Activated T-helper 1 cell treated with anti-CD3 and anti-CD28 coated beads, Interleukin-12 subunit alpha, Interleukin-12 subunit beta, Interleukin-2, Interleukin-4 antibody, amounts not matched to agents 30 ng/mL and 10 ng/mL and 1 ng/mL, durations not matched to agents 14 hours and 24 hours and 36 hours (primary cell): ENCODE data around the gene DHX8. TPM values are rescaled to one million over a fixed set of nuclear protein-coding genes. Genes with fewer than 3 reads are reported as not detected.

Experiments used
- DNase-seq: peaks from one replicate; pipeline ENCODE4 v3.0.0; 2021; ENCODE audit warnings: low spot score
- H3K27ac Mint-ChIP-seq: one replicate; pipeline ENCODE4 v1.8.0; 2021; ENCODE audit warnings: mild to moderate bottlenecking, mixed read lengths
- H3K27me3 Mint-ChIP-seq: one replicate; pipeline ENCODE4 v1.8.0; 2022; ENCODE audit warnings: mild to moderate bottlenecking, moderate library complexity, mixed read lengths; ENCODE audit not compliant: insufficient read depth
- H3K36me3 Mint-ChIP-seq: one replicate; pipeline ENCODE4 v1.8.0; 2021; ENCODE audit warnings: low read depth, mixed read lengths
- H3K4me1 Mint-ChIP-seq: one replicate; pipeline ENCODE4 v1.8.0; 2021; ENCODE audit warnings: low read depth, mixed read lengths
- H3K4me3 Mint-ChIP-seq: one replicate; pipeline ENCODE4 v1.8.0; 2021; ENCODE audit warnings: mild to moderate bottlenecking, moderate library complexity, mixed read lengths
- H3K9me3 Mint-ChIP-seq: one replicate; pipeline ENCODE4 v1.8.0; 2021; ENCODE audit warnings: mixed read lengths
- intact Hi-C: fragments of 100-400 bp; cut with micrococcal nuclease; formaldehyde crosslinking; loops from one replicate; pipeline ENCODE4 v1.15.1; 2024
- total RNA-seq: library from RNA; stranded (reverse); gene quantifications from 2 replicates; pipeline ENCODE4 v1.2.3, GENCODE V29; 2022

Gene DHX8
- total RNA-seq, 1 donor from 2014 or later = 57.0 TPM

DNA sequence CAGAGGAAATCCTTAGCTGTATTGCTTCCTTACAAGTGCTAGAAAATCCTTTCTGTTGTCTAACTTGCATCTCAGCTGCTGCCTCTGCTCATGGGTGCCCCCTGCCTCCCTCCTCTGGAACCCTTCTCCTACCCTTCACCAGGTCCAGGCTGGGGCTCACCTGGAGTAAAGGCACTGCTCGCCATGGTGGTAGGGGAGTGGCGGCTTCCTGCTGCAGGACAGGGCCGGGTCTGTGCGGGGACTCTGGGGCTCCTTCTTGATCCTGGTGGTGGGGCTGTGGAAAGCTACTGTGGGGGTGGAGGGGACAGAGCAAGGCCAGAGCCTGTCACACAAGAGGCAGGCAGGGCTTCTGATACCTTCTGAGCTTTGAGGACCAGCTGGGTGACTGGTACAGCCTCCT is 49.9 kb downstream of the DHX8 start:
- intact Hi-C loops = no loop called here
- no peak overlapping the region for H3K27ac Mint-ChIP-seq
- no peak for DNase-seq
- no peaks in the 10 kb centered on the region for H3K9me3 Mint-ChIP-seq
- no peaks in the 10 kb centered on the region for H3K36me3 Mint-ChIP-seq
- peaks cover 10% of the 10 kb centered on the region for H3K4me1 Mint-ChIP-seq
- no peaks in the 10 kb centered on the region for H3K27me3 Mint-ChIP-seq
- H3K4me3 Mint-ChIP-seq = no peak overlapping the region

- Mint-ChIP-seq H3K9me3 (no peaks in the 10 kb centered on the region), H3K4me3 (no peak overlapping the region), H3K27ac (no peak overlapping the region), H3K27me3 (no peaks in the 10 kb centered on the region), H3K4me1 (peaks cover 10% of the 10 kb centered on the region), H3K36me3 (no peaks in the 10 kb centered on the region)
- intact Hi-C loops = no loop called here
- DNase-seq = no peak
These were observed 51.1 kb downstream of the DHX8 start for GRCh38 chr17:43534909-43535308.

- no peak for DNase-seq
- peaks cover 2% of the 10 kb centered on the region for H3K27me3 Mint-ChIP-seq
- no peak overlapping the region for H3K27ac Mint-ChIP-seq
- no peaks in the 10 kb centered on the region for H3K9me3 Mint-ChIP-seq
- no peak overlapping the region for H3K4me3 Mint-ChIP-seq
- intact Hi-C loops = no loop called here
- no peaks in the 10 kb centered on the region for H3K36me3 Mint-ChIP-seq
- H3K4me1 Mint-ChIP-seq = peaks cover 10% of the 10 kb centered on the region
These were observed 52.6 kb downstream of the DHX8 start for GRCh38 chr17:43536236-43536992.

- peaks cover 14% of the 10 kb centered on the region for H3K4me1 Mint-ChIP-seq
- H3K27me3 Mint-ChIP-seq = peaks cover 34% of the 10 kb centered on the region
- no peak overlapping the region for H3K27ac Mint-ChIP-seq
- no peaks in the 10 kb centered on the region for H3K9me3 Mint-ChIP-seq
- peaks cover 2% of the 10 kb centered on the region for H3K36me3 Mint-ChIP-seq
- intact Hi-C loops = no loop called here
- no peak for DNase-seq
- H3K4me3 Mint-ChIP-seq = no peak overlapping the region
These were observed 57.3 kb downstream of the DHX8 start for GRCh38 chr17:43540821-43541674.

DNA sequence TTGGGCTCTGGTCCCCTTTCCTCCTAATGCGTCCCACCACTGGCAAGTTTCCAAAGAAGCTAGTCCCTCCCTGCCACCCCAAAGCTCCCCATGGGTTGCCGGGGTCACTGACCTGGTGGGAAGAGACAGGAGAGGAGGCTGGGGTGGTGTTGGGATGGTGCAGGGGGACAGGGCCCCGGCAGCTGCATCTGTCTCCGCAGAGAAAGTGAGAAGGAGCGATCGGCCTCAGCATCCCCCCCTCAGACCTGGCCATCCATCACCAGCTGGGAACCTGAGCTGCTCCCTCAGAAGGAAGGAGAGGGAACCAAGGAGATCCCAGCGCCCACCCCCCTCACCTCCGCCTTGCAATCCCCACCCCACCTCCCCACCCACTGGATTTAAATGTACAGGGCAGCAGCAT is 59.1 kb downstream of the DHX8 start:
- no peak overlapping the region for H3K4me3 Mint-ChIP-seq

DNA sequence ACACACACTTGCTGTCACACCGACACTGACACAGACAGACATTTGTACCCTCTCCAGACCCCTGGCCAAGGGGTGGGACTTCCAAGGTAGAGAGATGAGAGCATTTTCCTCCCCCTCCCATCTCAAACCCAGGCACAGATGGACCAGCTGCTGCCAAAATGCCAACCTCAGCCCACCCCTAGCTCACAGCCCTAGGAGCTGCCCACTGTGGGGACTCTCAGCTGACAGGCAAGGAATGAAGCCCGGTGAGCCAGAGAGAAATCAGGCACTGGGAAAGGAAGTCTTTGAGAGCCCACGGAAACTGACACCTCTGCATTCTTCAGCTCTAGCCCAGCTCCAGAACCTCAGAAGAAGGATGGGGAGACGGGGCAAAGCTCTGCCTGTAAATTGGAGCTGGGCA is 59.5 kb downstream of the DHX8 start:
- no peak for DNase-seq
- no peak overlapping the region for H3K27ac Mint-ChIP-seq
- intact Hi-C loops = no loop called here
- H3K9me3 Mint-ChIP-seq = no peaks in the 10 kb centered on the region
- H3K27me3 Mint-ChIP-seq = peaks cover 48% of the 10 kb centered on the region
- H3K36me3 Mint-ChIP-seq = peaks cover 3% of the 10 kb centered on the region
- H3K4me1 Mint-ChIP-seq = peaks cover 24% of the 10 kb centered on the region
- no peak overlapping the region for H3K4me3 Mint-ChIP-seq

More for the DNA sequence above, 59.1 kb downstream of the DHX8 start:
- DNase-seq = no peak
- no peaks in the 10 kb centered on the region for H3K9me3 Mint-ChIP-seq
- peaks cover 2% of the 10 kb centered on the region for H3K36me3 Mint-ChIP-seq
- peaks cover 47% of the 10 kb centered on the region for H3K27me3 Mint-ChIP-seq
- intact Hi-C loops = no loop called here
- no peak overlapping the region for H3K27ac Mint-ChIP-seq
- H3K4me1 Mint-ChIP-seq = peaks cover 22% of the 10 kb centered on the region

- intact Hi-C loops = no loop called here
- no peaks in the 10 kb centered on the region for H3K9me3 Mint-ChIP-seq
- DNase-seq = no peak
- peaks cover 3% of the 10 kb centered on the region for H3K36me3 Mint-ChIP-seq
- H3K4me3 Mint-ChIP-seq = peak overlapping the region; percentile 74
- H3K27me3 Mint-ChIP-seq = peaks cover 48% of the 10 kb centered on the region
- no peak overlapping the region for H3K27ac Mint-ChIP-seq
- peaks cover 24% of the 10 kb centered on the region for H3K4me1 Mint-ChIP-seq
These were observed 60.2 kb downstream of the DHX8 start for GRCh38 chr17:43543771-43544575.

DNA sequence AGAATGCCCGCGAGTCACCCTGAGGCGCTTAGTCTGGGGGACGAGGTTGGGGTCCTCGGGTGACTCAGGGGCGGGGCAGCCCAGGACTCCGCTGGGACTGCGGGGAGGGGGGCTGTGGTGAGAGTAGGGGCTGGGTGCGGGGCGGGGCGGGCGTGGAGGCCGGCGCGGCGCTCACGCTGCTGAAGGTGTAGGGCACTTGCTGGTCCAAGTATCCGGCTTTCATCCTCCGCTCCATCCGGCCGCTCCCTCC is 61.5 kb downstream of the DHX8 start:
- Mint-ChIP-seq H3K27me3 (peaks cover 50% of the 10 kb centered on the region), H3K4me3 (peak overlapping the region; percentile 74), H3K27ac (no peak overlapping the region), H3K4me1 (peaks cover 24% of the 10 kb centered on the region), H3K36me3 (peaks cover 3% of the 10 kb centered on the region), H3K9me3 (no peaks in the 10 kb centered on the region)
- peak; percentile 15 for DNase-seq
- intact Hi-C loops = no loop called here

DNA sequence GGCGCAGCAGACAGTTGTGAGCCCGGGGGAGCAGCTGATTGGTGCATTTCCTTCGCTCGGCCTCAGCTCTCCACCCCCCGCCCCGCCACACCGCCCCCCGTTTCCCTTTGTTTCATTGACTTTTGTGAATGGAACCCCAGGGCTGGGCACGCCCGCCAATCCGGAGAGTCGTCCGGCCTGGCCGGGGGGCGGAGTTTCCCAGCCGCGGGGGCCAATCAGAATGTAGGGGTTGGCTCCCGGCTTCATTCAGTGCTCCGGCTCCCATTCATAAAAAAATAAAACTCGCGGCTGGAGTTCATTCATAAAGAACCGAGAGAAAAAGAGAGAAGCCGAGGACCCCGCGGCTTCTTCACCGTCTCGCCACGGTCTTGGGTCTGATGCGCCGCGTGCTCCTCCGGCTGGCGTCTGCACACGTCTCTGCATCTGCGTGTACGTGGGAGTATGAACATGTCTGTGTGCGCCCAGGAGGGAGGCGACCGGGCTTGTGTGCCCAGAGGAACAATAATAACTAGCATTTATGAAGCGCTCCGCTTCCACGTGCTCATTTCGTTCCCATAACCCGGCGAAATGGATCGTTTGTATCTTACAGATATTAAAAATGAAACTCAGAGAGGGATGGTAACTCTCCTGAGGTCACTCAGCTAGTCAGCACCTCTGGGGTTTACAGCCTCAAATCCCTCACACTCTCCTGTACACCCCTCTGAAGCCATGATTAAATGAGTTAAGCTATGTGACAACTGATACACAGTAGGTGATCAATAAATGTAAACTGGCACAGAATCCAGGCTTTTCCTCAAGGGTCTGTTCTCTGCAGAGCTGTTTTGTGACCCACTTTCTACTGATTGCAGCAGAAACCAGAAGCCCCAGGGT is 62.8 kb downstream of the DHX8 start, which contains the start of gene ETV4:
Gene ETV4 (minus strand): TSS at position 22 of the 870 bp plus-strand sequence. CDS start 723 bp downstream, outside the sequence.
- Mint-ChIP-seq H3K36me3 (peaks cover 3% of the 10 kb centered on the region), H3K9me3 (no peaks in the 10 kb centered on the region), H3K27ac (peak within 1 kb of the TSS; percentile 83), H3K27me3 (peaks cover 54% of the 10 kb centered on the region), H3K4me1 (peaks cover 24% of the 10 kb centered on the region), H3K4me3 (peak within 1 kb of the TSS; percentile 91)
- DNase-seq = peak; percentile 91
- intact Hi-C loops = loop anchor here (1.0 to 2.0 kb wide), 3 partner anchors 10 to 158 kb away; no protein-coding TSS in a partner anchor

- Mint-ChIP-seq H3K9me3 (no peaks in the 10 kb centered on the region), H3K27me3 (peaks cover 50% of the 10 kb centered on the region), H3K4me1 (peaks cover 24% of the 10 kb centered on the region), H3K4me3 (peak overlapping the region; percentile 91), H3K27ac (no peak overlapping the region), H3K36me3 (peaks cover 3% of the 10 kb centered on the region)
- intact Hi-C loops = loop anchor here (2.0 kb wide), 2 partner anchors 26 to 158 kb away; no protein-coding TSS in a partner anchor
- DNase-seq = no peak
These were observed 63.4 kb downstream of the DHX8 start for GRCh38 chr17:43547189-43547550.

GRCh38 chr17:43547659-43548256 is 64.0 kb downstream of the DHX8 start:
- H3K4me1 Mint-ChIP-seq = peaks cover 24% of the 10 kb centered on the region
- intact Hi-C loops = loop anchor here (2.0 kb wide), 2 partner anchors 27 to 159 kb away; no protein-coding TSS in a partner anchor
- peaks cover 3% of the 10 kb centered on the region for H3K36me3 Mint-ChIP-seq
- no peak for DNase-seq
- no peak overlapping the region for H3K27ac Mint-ChIP-seq
- H3K4me3 Mint-ChIP-seq = peak overlapping the region; percentile 91
- H3K9me3 Mint-ChIP-seq = no peaks in the 10 kb centered on the region
- H3K27me3 Mint-ChIP-seq = peaks cover 44% of the 10 kb centered on the region
